Neural cell (in vitro differentiated cells): ENCODE results near the gene PIP5K1B.

Source experiments
- CTCF ChIP-seq: fragments of 450-650 bp; IDR thresholded peaks from 2 replicates; pipeline ENCODE4 v1.5.1; 2014; ENCODE audit warnings: antibody characterized with exemption, mild to moderate bottlenecking, moderate library complexity; ENCODE audit not compliant: poor library complexity, severe bottlenecking
- EP300 ChIP-seq: fragments of 450-650 bp; conservative IDR thresholded peaks from 2 replicates; pipeline ENCODE4 v1.6.1; 2014; ENCODE audit warnings: antibody characterized with exemption, mild to moderate bottlenecking, moderate library complexity; ENCODE audit not compliant: poor library complexity, severe bottlenecking
- EZH2 ChIP-seq: fragments of 200-600, 300-800 bp; shearing (Covaris generic), sonication (generic); IDR thresholded peaks from 2 replicates; pipeline ENCODE4 v1.6.1; 2014; ENCODE audit warnings: antibody characterized with exemption, low read length, borderline replicate concordance, mild to moderate bottlenecking; ENCODE audit not compliant: insufficient read depth, poor library complexity, severe bottlenecking

GRCh38 chr9:68964765-68965164 is 259.7 kb downstream of the PIP5K1B start:
- TF ChIP-seq EP300: no peak
- TF ChIP-seq CTCF: no peak
- no peak for TF ChIP-seq EZH2
